ENCODE results near the gene KMT5B. TPM values are rescaled to one million over a fixed set of nuclear protein-coding genes. Genes with fewer than 3 reads are reported as not detected.

The KMT5B gene
- total and polyA plus RNA-seq, 2 of the 4 experiments (the other 2 are of a cell fraction): 11.2 to 13.4 TPM

- Histone ChIP-seq H3K4me3 (ENCODE audit: insufficient read depth, low read depth, low read length) (no peak overlapping the region), H2AK5ac (ENCODE audit: low read depth, low read length) (no peak overlapping the region), H3K9me1 (ENCODE audit: insufficient read depth, low read length) (no peaks in the 10 kb centered on the region), H2BK5ac (ENCODE audit: low read depth, low read length, poor library complexity, severe bottlenecking) (no peak overlapping the region), H3K4me1 (ENCODE audit: control insufficient read depth, insufficient read depth, low read length) (no peaks in the 10 kb centered on the region), H3K27me3 (ENCODE audit: control insufficient read depth, insufficient read depth, low read length) (peaks cover 6% of the 10 kb centered on the region; the same call in 1 of the 2 replicates), H3K14ac (replicated peaks; ENCODE audit: low read depth, low read length) (no peak overlapping the region), H4K91ac (ENCODE audit: insufficient read depth, low read depth, low read length) (no peak overlapping the region), H3K27ac (ENCODE audit: insufficient read depth, low read length) (no peak overlapping the region), H2BK20ac (ENCODE audit: low read depth, low read length) (no peak overlapping the region), H3K9ac (ENCODE audit: low read depth, low read length) (no peak overlapping the region), H2BK15ac (ENCODE audit: low read depth, low read length) (no peak overlapping the region), H2BK120ac (ENCODE audit: low read depth, low read length) (no peak overlapping the region), H3K36me3 (ENCODE audit: control insufficient read depth, insufficient read depth, low read length) (no peaks in the 10 kb centered on the region), H3K23ac (ENCODE audit: low read depth, low read length) (no peak overlapping the region), H3K9me3 (ENCODE audit: control insufficient read depth, insufficient read depth, low read length) (peaks cover 4% of the 10 kb centered on the region), H3K4me2 (ENCODE audit: low read depth, low read length) (no peak overlapping the region), H3K56ac (ENCODE audit: extremely low read depth, insufficient read depth, low read length) (no peak overlapping the region), H4K8ac (ENCODE audit: low read depth in 2 of 2, low read length in 2 of 2) (no peak overlapping the region), H2AK9ac (replicated peaks; ENCODE audit: low read depth, low read length, poor library complexity) (no peak overlapping the region), H2AFZ (replicated peaks; ENCODE audit: low read length, poor library complexity) (no peak overlapping the region), H3K79me1 (ENCODE audit: low read depth in 1 of 2, low read length in 2 of 2) (no peaks in the 10 kb centered on the region), H3K4ac (ENCODE audit: low read depth, low read length) (no peak overlapping the region), H4K20me1 (ENCODE audit: insufficient read depth, low read length) (no peaks in the 10 kb centered on the region), H4K5ac (ENCODE audit: low read depth, low read length) (no peak overlapping the region), H3K18ac (ENCODE audit: low read depth, low read length) (no peak overlapping the region)
- TF ChIP-seq MAZ (IDR thresholded peaks at IDR 0.05; ENCODE audit: borderline replicate concordance, low read depth, low read length) (no peak), MXI1 (IDR thresholded peaks at IDR 0.05; ENCODE audit: borderline replicate concordance, low read depth, low read length) (no peak), USF2 (IDR thresholded peaks at IDR 0.05; ENCODE audit: low read depth, low read length) (no peak)
- intact Hi-C loops (cut with micrococcal nuclease) (no loop called here), in situ Hi-C loops (cut with MboI; ENCODE audit: low sequenced_read_pairs) (no loop called here), dilution Hi-C loops (cut with HindIII; ENCODE audit: low sequenced_read_pairs, unreplicated experiment) (no loop called here)
- no TSS peak for BruUV-seq (replicated peaks)
- no CpG with 5 or more reads among the region's 5 CpGs for WGBS, 2 experiments (ENCODE audit: extremely low coverage in 2 of 2, insufficient read length in 1 of 2)
- DNase-seq (no peak), ATAC-seq (ENCODE audit: low read depth) (no peak)
- ChIA-PET CTCF (interaction anchor here (0.6 kb wide), 1 partner anchor 40 kb away, joined by 5 read pairs; no protein-coding TSS in a partner anchor), POLR2A (ENCODE audit: unreplicated experiment) (no interaction called here)
These were observed 75.3 kb downstream of the KMT5B start for GRCh38 chr11:68137833-68138232.

Measured in IMR-90 (cell line).